Esophagus mucosa (tissue), 1 donor: ENCODE data around the gene BIRC5. TPM values are rescaled to one million over a fixed set of nuclear protein-coding genes. Genes with fewer than 3 reads are reported as not detected.
"Not testable (repeated sequence)": the region's sequence is repeated elsewhere in the genome, so short reads cannot be mapped to it uniquely, and the experiment has no call there.

Source experiments
- ATAC-seq: fragments of 200-7000 bp; cut with Tn5 transposase; one replicate; pipeline ENCODE4 v1.9.1; 2020
- total RNA-seq: library from RNA; stranded (reverse); gene quantifications from one replicate; pipeline ENCODE4 v1.2.4, GENCODE V29; 2023
- donor health status: DM: yes; HTN: yes; CAD: no.

BIRC5 gene
- total RNA-seq, 1 donor from 2014 or later: 28.5 TPM

- no peak for ATAC-seq
Observed at GRCh38 chr17:78240012-78240655, 26.1 kb downstream of the BIRC5 start.

- no peak for ATAC-seq
Observed at GRCh38 chr17:78240839-78241238, 26.8 kb downstream of the BIRC5 start.

- peak; percentile 13 for ATAC-seq
Observed at GRCh38 chr17:78241277-78242023, 27.4 kb downstream of the BIRC5 start.

- peak; percentile 45 for ATAC-seq
Observed at GRCh38 chr17:78242024-78242742, 28.1 kb downstream of the BIRC5 start.

GRCh38 chr17:78247304-78247703, 33.3 kb downstream of the BIRC5 start:
- ATAC-seq: no peak

GRCh38 chr17:78248051-78248914, 34.2 kb downstream of the BIRC5 start:
- no peak for ATAC-seq

- no peak for ATAC-seq
Observed at GRCh38 chr17:78249074-78249817, 35.2 kb downstream of the BIRC5 start.

DNA sequence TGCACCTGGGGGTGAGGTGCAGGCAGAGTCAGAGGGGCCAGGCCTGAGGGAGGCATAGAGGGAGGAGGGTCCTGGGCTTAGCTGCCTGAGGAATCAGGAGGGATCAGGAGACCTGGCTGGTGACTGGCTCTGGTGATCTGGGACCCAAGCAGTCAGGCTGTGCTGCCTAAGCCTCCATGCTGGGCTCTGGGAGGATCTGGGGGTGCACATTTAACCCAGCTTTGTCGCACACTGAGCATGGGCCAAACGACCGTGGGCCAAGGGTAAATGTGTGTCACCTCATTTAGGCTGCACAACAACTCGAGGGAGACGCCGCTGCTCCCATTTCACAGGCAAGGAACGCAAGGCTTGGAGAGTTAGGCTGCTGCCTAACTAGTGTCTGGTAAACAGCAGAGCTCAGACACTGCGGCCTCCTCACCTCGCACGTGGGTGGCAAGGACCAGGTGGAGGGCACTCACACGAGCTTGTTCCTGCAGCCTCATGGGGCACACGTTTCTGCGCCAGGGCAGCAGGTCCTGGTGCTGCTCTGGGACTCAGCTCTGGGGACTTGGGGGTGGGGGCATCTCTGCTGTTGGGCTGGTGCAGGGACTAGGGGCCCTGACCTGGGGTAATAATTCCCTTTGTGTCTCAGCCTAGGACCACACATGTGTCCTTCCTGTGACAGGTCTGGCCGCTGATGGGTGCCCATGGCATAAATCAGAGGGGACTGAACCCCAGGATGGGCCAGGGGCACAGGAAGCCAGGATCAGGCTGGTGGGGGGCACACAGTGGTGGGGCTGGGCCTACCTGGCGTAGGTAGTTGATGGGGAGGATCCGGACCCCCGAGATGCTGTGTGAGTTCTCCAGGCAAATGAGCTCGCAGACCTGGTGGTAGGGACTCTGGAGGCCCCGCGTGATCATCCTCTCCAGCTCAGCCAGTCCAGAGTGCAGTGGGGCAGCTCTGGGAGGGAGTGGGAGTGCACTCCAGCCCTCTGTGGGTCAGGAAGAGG, 36.1 kb downstream of the BIRC5 start:
- ATAC-seq: no peak

- ATAC-seq: peak; percentile 82
Observed at GRCh38 chr17:78250891-78251772, 37.1 kb downstream of the BIRC5 start.

DNA sequence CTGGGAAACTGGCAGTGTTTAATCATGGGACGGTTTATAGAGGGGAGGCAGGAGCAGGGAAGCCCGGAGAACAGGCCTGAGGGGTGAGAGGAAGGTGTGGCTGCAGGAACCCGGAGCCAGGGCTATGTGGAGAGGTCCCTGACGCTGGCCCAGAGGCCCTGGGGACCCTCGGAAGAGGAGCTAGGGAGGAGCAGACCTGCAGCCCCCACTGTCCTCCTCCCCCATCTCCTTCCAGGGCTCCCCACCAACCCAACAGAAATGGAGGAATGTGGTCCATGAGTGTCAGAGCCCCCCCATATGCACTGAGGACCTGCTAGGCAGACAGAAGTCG, 37.7 kb downstream of the BIRC5 start:
- ATAC-seq: no peak

- peak; percentile 8 for ATAC-seq
Observed at GRCh38 chr17:78252111-78252634, 38.1 kb downstream of the BIRC5 start.

DNA sequence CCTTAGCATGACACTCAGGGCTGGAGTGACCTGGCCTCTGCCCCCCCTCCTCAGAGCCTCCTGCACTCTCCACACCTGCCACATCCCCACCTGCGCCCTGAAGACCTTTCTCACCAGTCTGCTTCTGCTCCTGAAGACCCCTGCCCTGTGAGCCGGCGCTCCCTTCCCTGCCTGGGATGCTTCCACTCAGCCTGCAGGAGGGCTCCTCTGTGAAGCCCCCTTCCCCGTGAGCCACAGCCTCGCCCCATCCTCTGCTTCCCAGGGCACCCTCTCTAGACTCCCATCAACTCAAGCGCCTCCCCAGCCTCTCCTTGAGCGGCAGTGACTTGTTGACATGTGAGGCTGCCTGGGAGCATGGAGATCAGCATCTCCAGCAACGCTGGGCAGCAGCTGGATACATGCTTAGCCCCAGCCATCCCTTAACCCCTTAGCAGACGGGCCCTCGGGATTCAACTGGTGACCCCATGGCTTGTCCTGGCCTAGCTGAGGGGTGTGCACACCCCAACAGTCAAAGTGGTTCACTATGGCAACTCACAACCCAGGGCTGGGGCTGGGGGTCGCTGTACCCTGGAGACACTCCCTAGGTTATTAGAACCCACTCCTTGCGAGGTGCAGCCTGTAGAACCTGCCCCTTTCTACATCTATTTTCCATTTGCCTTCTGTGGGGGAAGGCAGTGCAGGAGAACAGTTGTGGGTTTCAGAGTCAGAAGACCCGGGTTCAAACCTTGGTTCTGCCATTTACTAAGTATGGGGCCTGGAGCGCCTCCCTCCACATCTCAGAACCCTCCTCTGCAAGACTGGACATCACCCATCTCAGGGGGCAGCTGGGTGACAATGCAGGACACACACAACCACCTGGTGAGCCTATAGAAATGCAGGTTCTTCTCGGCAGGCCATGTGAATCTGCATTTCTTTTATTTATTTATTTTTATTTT, 38.9 kb downstream of the BIRC5 start:
- no peak for ATAC-seq

DNA sequence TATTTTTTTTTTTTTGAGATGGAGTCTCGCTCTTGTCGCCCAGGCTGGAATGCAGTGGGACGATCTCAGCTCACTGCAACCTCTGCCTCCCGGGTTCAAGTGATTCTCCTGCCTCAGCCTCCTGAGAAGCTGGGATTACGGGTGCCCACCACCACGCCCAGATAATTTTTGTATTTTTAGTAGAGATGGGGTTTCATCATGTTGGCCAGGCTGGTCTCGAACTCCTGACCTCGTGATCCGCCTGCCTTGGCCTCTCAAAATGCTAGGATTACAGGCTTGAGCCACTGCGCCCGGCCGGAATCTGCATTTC, 39.5 kb downstream of the BIRC5 start:
- not testable (repeated sequence) for ATAC-seq

DNA sequence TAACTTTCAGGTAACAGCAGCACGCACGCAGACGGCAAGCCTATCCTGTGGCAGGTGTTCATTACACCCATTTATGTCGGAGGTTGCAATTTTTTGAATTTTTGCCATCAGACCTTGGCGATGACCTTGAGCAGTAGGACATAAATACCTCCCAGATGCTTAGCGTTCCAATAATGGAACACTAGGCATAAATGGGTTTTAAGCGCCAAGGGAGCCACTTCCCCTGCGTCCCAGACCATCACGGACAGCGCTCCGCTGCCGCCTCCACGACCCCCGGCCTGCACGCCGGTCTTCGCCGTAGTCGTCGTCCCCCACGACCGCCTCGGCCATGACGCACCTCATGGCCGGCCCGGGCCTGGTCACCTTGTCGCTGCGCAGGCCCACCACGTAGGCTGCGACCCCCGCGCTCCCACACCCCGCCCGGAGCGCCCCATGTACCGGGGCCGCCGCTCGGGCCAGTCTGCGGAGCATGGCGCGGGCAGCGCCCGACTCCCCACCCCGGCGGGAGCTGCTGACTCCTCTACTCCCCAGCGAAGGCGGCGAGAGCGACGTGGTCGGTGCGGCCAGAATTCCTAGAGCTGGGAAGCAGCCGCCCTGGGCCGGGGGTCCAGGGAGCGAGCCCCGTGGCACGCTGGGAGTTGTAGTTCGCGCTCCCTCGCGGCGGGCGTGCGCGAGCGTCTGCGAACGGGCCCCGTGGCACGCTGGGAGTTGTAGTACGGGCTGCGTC, 40.1 kb downstream of the BIRC5 start:
- ATAC-seq: peak; percentile 40

GRCh38 chr17:78255029-78255656, 41.1 kb downstream of the BIRC5 start:
- ATAC-seq: no peak

GRCh38 chr17:78255953-78256706, 42.1 kb downstream of the BIRC5 start:
- no peak for ATAC-seq
